Measurements from ENCODE around the gene MED26. TPM values are rescaled to one million over a fixed set of nuclear protein-coding genes. Genes with fewer than 3 reads are reported as not detected.

MED26 gene
- total RNA-seq, 2 donors from 2014 or later: 5.2 to 5.9 TPM

- no peak for TF ChIP-seq CTCF (IDR thresholded peaks at IDR 0.05)
- no peak overlapping the region for H3K4me3 ChIP-seq
- H3K27me3 ChIP-seq: no peaks in the 10 kb centered on the region
- peak overlapping the region; percentile 6 to 38 for H3K27ac ChIP-seq
- H3K4me1 ChIP-seq: peaks cover 0 to 71% of the 10 kb centered on the region in 2 donors
- H3K36me3 ChIP-seq: no peaks in the 10 kb centered on the region
- H3K9me3 ChIP-seq: no peaks in the 10 kb centered on the region
- DNase-seq (ENCODE audit: low spot score): no peak
Measured at GRCh38 chr19:16598848-16599247, 29.2 kb downstream of the MED26 start.

GRCh38 chr19:16596399-16596798 is 31.6 kb downstream of the MED26 start:
- Histone ChIP-seq H3K4me1 (peaks cover 0 to 74% of the 10 kb centered on the region in 2 donors), H3K27me3 (no peaks in the 10 kb centered on the region)
- no peak for DNase-seq (ENCODE audit: low spot score)

DNA sequence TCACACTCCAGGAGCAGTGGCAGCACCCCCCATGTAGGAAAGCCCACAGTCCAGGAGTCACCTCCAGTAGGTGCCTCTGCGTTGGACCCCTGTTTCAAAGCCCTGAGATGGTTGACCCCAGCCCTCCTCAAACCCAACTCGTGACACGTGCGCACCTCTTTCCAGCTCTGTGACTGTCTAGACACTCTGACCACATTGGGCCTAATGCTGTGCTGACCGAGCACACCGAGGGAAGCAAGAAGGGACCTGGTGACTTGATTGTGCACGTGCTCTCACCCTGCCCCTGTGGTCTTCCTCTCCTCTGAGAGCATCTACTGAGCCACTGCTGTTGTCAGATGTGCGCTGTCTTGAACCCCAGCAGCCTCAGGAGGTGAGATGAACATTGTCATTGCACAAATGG is 32.9 kb downstream of the MED26 start:
- no peaks in the 10 kb centered on the region for H3K36me3 ChIP-seq
- H3K9me3 ChIP-seq: no peaks in the 10 kb centered on the region
- no peak for DNase-seq (ENCODE audit: low spot score)
- no peak for TF ChIP-seq CTCF (IDR thresholded peaks at IDR 0.05)
- no peaks in the 10 kb centered on the region for H3K27me3 ChIP-seq
- no peak overlapping the region for H3K27ac ChIP-seq
- no peak overlapping the region for H3K4me3 ChIP-seq
- H3K4me1 ChIP-seq: peaks cover 0 to 72% of the 10 kb centered on the region in 2 donors

More at GRCh38 chr19:16596399-16596798, 31.6 kb downstream of the MED26 start:
- no peak overlapping the region for H3K27ac ChIP-seq
- H3K4me3 ChIP-seq: no peak overlapping the region
- H3K36me3 ChIP-seq: no peaks in the 10 kb centered on the region
- H3K9me3 ChIP-seq: no peaks in the 10 kb centered on the region
- no peak for TF ChIP-seq CTCF (IDR thresholded peaks at IDR 0.05)

GRCh38 chr19:16594681-16595091 is 33.3 kb downstream of the MED26 start:
- Histone ChIP-seq H3K27ac (no peak overlapping the region), H3K36me3 (no peaks in the 10 kb centered on the region), H3K4me3 (no peak overlapping the region), H3K4me1 (peaks cover 0 to 72% of the 10 kb centered on the region in 2 donors), H3K9me3 (no peaks in the 10 kb centered on the region), H3K27me3 (no peaks in the 10 kb centered on the region)
- DNase-seq (ENCODE audit: low spot score): no peak
- TF ChIP-seq CTCF (IDR thresholded peaks at IDR 0.05): no peak

GRCh38 chr19:16594131-16594586 is 33.8 kb downstream of the MED26 start:
- Histone ChIP-seq H3K9me3 (no peaks in the 10 kb centered on the region), H3K4me1 (peaks cover 0 to 72% of the 10 kb centered on the region in 2 donors)

More at GRCh38 chr19:16594131-16594586, 33.8 kb downstream of the MED26 start:
- no peak overlapping the region for H3K4me3 ChIP-seq
- no peaks in the 10 kb centered on the region for H3K36me3 ChIP-seq
- H3K27me3 ChIP-seq: no peaks in the 10 kb centered on the region
- DNase-seq (ENCODE audit: low spot score): no peak
- no peak overlapping the region for H3K27ac ChIP-seq
- no peak for TF ChIP-seq CTCF (IDR thresholded peaks at IDR 0.05)
